Suppressor macrophage (primary cell): ENCODE results near the gene MAP4K3.
"Not testable (repeated sequence)": the region's sequence is repeated elsewhere in the genome, so short reads cannot be mapped to it uniquely, and the experiment has no call there.

ENCODE experiments used
- DNase-seq, 4 experiments: peaks; one replicate each; pipeline ENCODE4 v3.0.0-alpha.2; 2020 to 2022

The MAP4K3 gene

GRCh38 chr2:39301352-39301751, 135.7 kb downstream of the MAP4K3 start:
- DNase-seq: no peak

- DNase-seq: no peak
Measured at GRCh38 chr2:39300044-39300978, 136.8 kb downstream of the MAP4K3 start.

- peak; percentile 5 to 70 (median 49) for DNase-seq
Measured at GRCh38 chr2:39290433-39290832, 146.7 kb downstream of the MAP4K3 start.

- DNase-seq: no peak
Measured at GRCh38 chr2:39289609-39290008, 147.5 kb downstream of the MAP4K3 start.

GRCh38 chr2:39283561-39283960, 153.5 kb downstream of the MAP4K3 start:
- no peak for DNase-seq

GRCh38 chr2:39281391-39281790, 155.7 kb downstream of the MAP4K3 start:
- no peak for DNase-seq

- no peak for DNase-seq
Measured at GRCh38 chr2:39275016-39275415, 162.1 kb downstream of the MAP4K3 start.

- no peak for DNase-seq
Measured at GRCh38 chr2:39269941-39270340, 167.1 kb downstream of the MAP4K3 start.

GRCh38 chr2:39266916-39267434, 170.1 kb downstream of the MAP4K3 start:
- no peak for DNase-seq

- DNase-seq: peak in 3 of 4 experiments; percentile 8 to 16 (median 12)
Measured at GRCh38 chr2:39266139-39266805, 170.8 kb downstream of the MAP4K3 start.

GRCh38 chr2:39265315-39265714, 171.8 kb downstream of the MAP4K3 start:
- DNase-seq: no peak

GRCh38 chr2:39264733-39265132, 172.4 kb downstream of the MAP4K3 start:
- DNase-seq: peak in 1 of 4 experiments; percentile 9

- no peak for DNase-seq
Measured at GRCh38 chr2:39260087-39260486, 177.0 kb downstream of the MAP4K3 start.

- no peak for DNase-seq
Measured at GRCh38 chr2:39256040-39256439, 181.0 kb downstream of the MAP4K3 start.

- DNase-seq: no peak
Measured at GRCh38 chr2:39252888-39253518, 184.1 kb downstream of the MAP4K3 start.

GRCh38 chr2:39247512-39248043, 189.5 kb downstream of the MAP4K3 start:
- no peak for DNase-seq

GRCh38 chr2:39246382-39246980, 190.6 kb downstream of the MAP4K3 start:
- DNase-seq: no peak

- peak; percentile 8 to 56 (median 29) for DNase-seq
Measured at GRCh38 chr2:39244963-39245625, 192.0 kb downstream of the MAP4K3 start.

- DNase-seq: not testable (repeated sequence)
Measured at GRCh38 chr2:39244241-39244862, 192.7 kb downstream of the MAP4K3 start.

- DNase-seq: peak in 2 of 4 experiments; percentile 12 to 64
Measured at GRCh38 chr2:39243469-39244123, 193.5 kb downstream of the MAP4K3 start, which contains the start of gene CDKL4. CDKL4 (minus strand) TSS chr2:39243970.

GRCh38 chr2:39241588-39241987, 195.5 kb downstream of the MAP4K3 start:
- no peak for DNase-seq
